Cardiac fibroblast (primary cell): Measurements from ENCODE around the gene TRIM50.
A peak's percentile ranks its signal among the peaks of the same experiment; 100 is the strongest.
"Not testable (repeated sequence)": the region's sequence is repeated elsewhere in the genome, so short reads cannot be mapped to it uniquely, and the experiment has no call there.

Experiments
- DNase-seq, 2 donors: peaks; one replicate each; pipeline versions ENCODE4 v3.0.0 to v3.0.0-alpha.2; 2010; ENCODE audit warnings: low read depth in 2 of 2
- H3K4me3 ChIP-seq, 2 donors: replicated peaks in 1 of 2; 1 replicate in 1 of 2; 2 replicates in 1 of 2; pipeline ENCODE4 v1.5.1; 2011; ENCODE audit warnings: low read depth in 2 of 2, low read length in 2 of 2, mild to moderate bottlenecking in 2 of 2, moderate library complexity in 1 of 2
- CTCF ChIP-seq: IDR thresholded peaks from one replicate; pipeline ENCODE4 v1.5.1; 2011; ENCODE audit warnings: low read depth, mild to moderate bottlenecking, low read length, inconsistent platforms

The TRIM50 gene

GRCh38 chr7:73312831-73313520 lies 14.9 kb downstream of the TRIM50 start:
- H3K4me3 ChIP-seq = no peak overlapping the region
- TF ChIP-seq CTCF = no peak
- DNase-seq = no peak

- H3K4me3 ChIP-seq = not testable (repeated sequence)
- DNase-seq = peak in 1 of 2 donors; percentile 14
Observed at GRCh38 chr7:73311421-73311820, 16.5 kb downstream of the TRIM50 start.

GRCh38 chr7:73308665-73309214 lies 19.1 kb downstream of the TRIM50 start, which contains the start of gene NSUN5:
NSUN5 (minus strand) TSS chr7:73308826; CDS start chr7:73308790, 36 bp downstream.
- DNase-seq = peak; percentile 68 to 71
- no peak for TF ChIP-seq CTCF
- peak within 1 kb of the TSS; percentile 67 to 69 for H3K4me3 ChIP-seq

- TF ChIP-seq CTCF = no peak
- peak overlapping the region; percentile 67 to 69 for H3K4me3 ChIP-seq
- DNase-seq = no peak
Observed at GRCh38 chr7:73308074-73308664, 19.7 kb downstream of the TRIM50 start.

GRCh38 chr7:73307436-73307835 lies 20.4 kb downstream of the TRIM50 start:
- no peak for TF ChIP-seq CTCF
- no peak for DNase-seq
- H3K4me3 ChIP-seq = no peak overlapping the region

GRCh38 chr7:73304612-73305387 lies 23.1 kb downstream of the TRIM50 start:
- H3K4me3 ChIP-seq, DNase-seq: not testable (repeated sequence)

GRCh38 chr7:73304071-73304470 lies 23.8 kb downstream of the TRIM50 start:
- TF ChIP-seq CTCF = no peak
- no peak for DNase-seq
- no peak overlapping the region for H3K4me3 ChIP-seq
